ENCODE results near the gene NCAPD3.

DNA sequence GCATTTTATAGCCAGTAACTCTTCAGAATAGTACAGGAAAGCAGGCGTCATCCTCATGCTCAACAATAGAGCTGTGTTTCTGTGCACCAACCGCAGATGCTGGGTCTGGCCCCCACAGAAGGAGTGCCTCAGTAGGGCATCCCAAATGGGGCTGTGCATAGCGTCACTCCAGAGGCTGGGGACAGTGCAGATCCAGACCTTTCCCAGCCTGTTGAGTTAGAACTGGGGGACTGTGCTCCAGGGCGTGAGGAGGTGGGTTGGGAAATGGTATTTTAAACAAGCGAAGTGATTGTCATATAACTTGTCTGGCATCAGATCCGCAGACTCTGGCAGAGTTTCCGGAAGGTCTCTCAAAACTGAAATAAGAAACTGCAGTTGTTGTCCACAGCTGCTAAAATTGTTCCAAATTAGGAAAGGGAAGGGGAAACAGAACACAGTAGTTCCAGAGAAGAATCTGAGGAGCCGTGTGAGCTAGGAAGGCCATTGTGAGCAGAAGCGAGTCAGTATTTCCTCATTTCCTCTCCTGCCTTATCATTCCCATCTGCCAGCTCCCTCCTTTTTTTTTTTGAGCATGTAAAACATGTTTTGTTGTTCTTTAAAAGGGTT is 102.7 kb downstream of the NCAPD3 start:
- TF ChIP-seq, protein P1, sequence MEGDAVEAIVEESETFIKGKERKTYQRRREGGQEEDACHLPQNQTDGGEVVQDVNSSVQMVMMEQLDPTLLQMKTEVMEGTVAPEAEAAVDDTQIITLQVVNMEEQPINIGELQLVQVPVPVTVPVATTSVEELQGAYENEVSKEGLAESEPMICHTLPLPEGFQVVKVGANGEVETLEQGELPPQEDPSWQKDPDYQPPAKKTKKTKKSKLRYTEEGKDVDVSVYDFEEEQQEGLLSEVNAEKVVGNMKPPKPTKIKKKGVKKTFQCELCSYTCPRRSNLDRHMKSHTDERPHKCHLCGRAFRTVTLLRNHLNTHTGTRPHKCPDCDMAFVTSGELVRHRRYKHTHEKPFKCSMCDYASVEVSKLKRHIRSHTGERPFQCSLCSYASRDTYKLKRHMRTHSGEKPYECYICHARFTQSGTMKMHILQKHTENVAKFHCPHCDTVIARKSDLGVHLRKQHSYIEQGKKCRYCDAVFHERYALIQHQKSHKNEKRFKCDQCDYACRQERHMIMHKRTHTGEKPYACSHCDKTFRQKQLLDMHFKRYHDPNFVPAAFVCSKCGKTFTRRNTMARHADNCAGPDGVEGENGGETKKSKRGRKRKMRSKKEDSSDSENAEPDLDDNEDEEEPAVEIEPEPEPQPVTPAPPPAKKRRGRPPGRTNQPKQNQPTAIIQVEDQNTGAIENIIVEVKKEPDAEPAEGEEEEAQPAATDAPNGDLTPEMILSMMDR (IDR thresholded peaks at IDR 0.05): no peak
- no peak for TF ChIP-seq POLR2A (IDR thresholded peaks at IDR 0.05)

Measured in adrenal gland (tissue), 5 donors.